ENCODE results near the gene RDM1. TPM values are rescaled to one million over a fixed set of nuclear protein-coding genes. Genes with fewer than 3 reads are reported as not detected.

Gene RDM1
- total and polyA plus RNA-seq, 2 of the 4 experiments (the other 2 are of a cell fraction): 0.18 TPM; not detected in 1

GRCh38 chr17:35879773-35880654, 50.6 kb downstream of the RDM1 start, which contains the start of gene CCL5 (continued):
- no peak for TF ChIP-seq BHLHE40 (IDR thresholded peaks at IDR 0.05; ENCODE audit: low read depth, low read length)

GRCh38 chr17:35878361-35878760, 52.2 kb downstream of the RDM1 start:
- ATAC-seq (ENCODE audit: low read depth) (no peak), DNase-seq (no peak)
- Histone ChIP-seq H3K4ac (ENCODE audit: low read depth, low read length) (no peak overlapping the region), H4K5ac (ENCODE audit: low read depth, low read length) (no peak overlapping the region), H3K14ac (replicated peaks; ENCODE audit: low read depth, low read length) (no peak overlapping the region), H4K8ac (ENCODE audit: low read depth in 2 of 2, low read length in 2 of 2) (no peak overlapping the region), H4K91ac (ENCODE audit: insufficient read depth, low read depth, low read length) (no peak overlapping the region), H3K27me3 (ENCODE audit: control insufficient read depth, insufficient read depth, low read length) (peaks cover 3% of the 10 kb centered on the region; the same call in 1 of the 2 replicates), H2BK20ac (ENCODE audit: low read depth, low read length) (no peak overlapping the region), H3K79me1 (ENCODE audit: low read depth in 1 of 2, low read length in 2 of 2) (no peaks in the 10 kb centered on the region), H4K20me1 (ENCODE audit: insufficient read depth, low read length) (no peaks in the 10 kb centered on the region), H3K9me1 (ENCODE audit: insufficient read depth, low read length) (no peaks in the 10 kb centered on the region), H3K36me3 (ENCODE audit: control insufficient read depth, insufficient read depth, low read length) (no peaks in the 10 kb centered on the region), H3K23ac (ENCODE audit: low read depth, low read length) (no peak overlapping the region), H2AFZ (replicated peaks; ENCODE audit: low read length, poor library complexity) (no peak overlapping the region), H3K4me1 (ENCODE audit: control insufficient read depth, insufficient read depth, low read length) (no peaks in the 10 kb centered on the region), H2AK5ac (ENCODE audit: low read depth, low read length) (no peak overlapping the region), H3K27ac (ENCODE audit: insufficient read depth, low read length) (no peak overlapping the region), H2BK5ac (ENCODE audit: low read depth, low read length, poor library complexity, severe bottlenecking) (no peak overlapping the region), H3K18ac (ENCODE audit: low read depth, low read length) (no peak overlapping the region), H3K9ac (ENCODE audit: low read depth, low read length) (no peak overlapping the region), H2AK9ac (replicated peaks; ENCODE audit: low read depth, low read length, poor library complexity) (no peak overlapping the region), H3K56ac (ENCODE audit: extremely low read depth, insufficient read depth, low read length) (no peak overlapping the region), H3K4me2 (ENCODE audit: low read depth, low read length) (no peak overlapping the region), H3K4me3 (ENCODE audit: insufficient read depth, low read depth, low read length) (no peak overlapping the region), H2BK120ac (ENCODE audit: low read depth, low read length) (no peak overlapping the region), H3K9me3 (ENCODE audit: control insufficient read depth, insufficient read depth, low read length) (no peaks in the 10 kb centered on the region), H2BK15ac (ENCODE audit: low read depth, low read length) (no peak overlapping the region)
- intact Hi-C loops (cut with micrococcal nuclease) (no loop called here), dilution Hi-C loops (cut with HindIII; ENCODE audit: low sequenced_read_pairs, unreplicated experiment) (no loop called here), in situ Hi-C loops (cut with MboI; ENCODE audit: low sequenced_read_pairs) (no loop called here)
- POLR2A ChIA-PET (ENCODE audit: unreplicated experiment): no interaction called here
- CTCF ChIA-PET: no interaction called here
- no TSS peak for BruUV-seq (replicated peaks)
- no peak for TF ChIP-seq CEBPB (IDR thresholded peaks at IDR 0.05; ENCODE audit: low read depth, low read length)
- TF ChIP-seq MAZ (IDR thresholded peaks at IDR 0.05; ENCODE audit: borderline replicate concordance, low read depth, low read length): no peak
- no peak for TF ChIP-seq MXI1 (IDR thresholded peaks at IDR 0.05; ENCODE audit: borderline replicate concordance, low read depth, low read length)
- no peak for TF ChIP-seq NFE2L2 (IDR thresholded peaks at IDR 0.05; ENCODE audit: low read depth, low read length)
- TF ChIP-seq RFX5 (IDR thresholded peaks at IDR 0.05; ENCODE audit: low read depth, low read length): no peak
- TF ChIP-seq, protein P1, sequence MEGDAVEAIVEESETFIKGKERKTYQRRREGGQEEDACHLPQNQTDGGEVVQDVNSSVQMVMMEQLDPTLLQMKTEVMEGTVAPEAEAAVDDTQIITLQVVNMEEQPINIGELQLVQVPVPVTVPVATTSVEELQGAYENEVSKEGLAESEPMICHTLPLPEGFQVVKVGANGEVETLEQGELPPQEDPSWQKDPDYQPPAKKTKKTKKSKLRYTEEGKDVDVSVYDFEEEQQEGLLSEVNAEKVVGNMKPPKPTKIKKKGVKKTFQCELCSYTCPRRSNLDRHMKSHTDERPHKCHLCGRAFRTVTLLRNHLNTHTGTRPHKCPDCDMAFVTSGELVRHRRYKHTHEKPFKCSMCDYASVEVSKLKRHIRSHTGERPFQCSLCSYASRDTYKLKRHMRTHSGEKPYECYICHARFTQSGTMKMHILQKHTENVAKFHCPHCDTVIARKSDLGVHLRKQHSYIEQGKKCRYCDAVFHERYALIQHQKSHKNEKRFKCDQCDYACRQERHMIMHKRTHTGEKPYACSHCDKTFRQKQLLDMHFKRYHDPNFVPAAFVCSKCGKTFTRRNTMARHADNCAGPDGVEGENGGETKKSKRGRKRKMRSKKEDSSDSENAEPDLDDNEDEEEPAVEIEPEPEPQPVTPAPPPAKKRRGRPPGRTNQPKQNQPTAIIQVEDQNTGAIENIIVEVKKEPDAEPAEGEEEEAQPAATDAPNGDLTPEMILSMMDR (conservative IDR thresholded peaks at IDR 0.05; ENCODE audit: low read depth, low read length): no peak
- no CpG with 5 or more reads among the region's 4 CpGs for WGBS, 2 experiments (ENCODE audit: extremely low coverage in 2 of 2, insufficient read length in 1 of 2)
